ENCODE measurements around the gene STK24. TPM values are rescaled to one million over a fixed set of nuclear protein-coding genes. Genes with fewer than 3 reads are reported as not detected.

The STK24 gene
- total RNA-seq, 6 donors from 2014 or later = 51.3 to 89.8 (median 78.6) TPM

- WGBS, 2 donors = 13 to 15% methylated on average over 7 of the region's 7 CpGs
- Histone ChIP-seq H3K36me3 (peaks cover 4 to 79% (median 44%) of the 10 kb centered on the region in 4 donors), H3K27ac (peak overlapping the region; percentile 35 to 73 (median 46)), H3K4me3 (no peak overlapping the region), H3K9me3 (no peaks in the 10 kb centered on the region), H3K4me1 (peaks cover 6 to 32% (median 15%) of the 10 kb centered on the region in 4 donors), H3K27me3 (no peaks in the 10 kb centered on the region)
- peak; percentile 50 to 80 for ATAC-seq (ENCODE audit: low FRiP score in 2 of 2)
- TF ChIP-seq CTCF (IDR thresholded peaks at IDR 0.05) (no peak), EP300 (IDR thresholded peaks at IDR 0.05) (peak in 1 of 4 donors; percentile 20)
- DNase-seq = no peak
These were observed 122.5 kb downstream of the STK24 start for GRCh38 chr13:98454389-98454881.

DNA sequence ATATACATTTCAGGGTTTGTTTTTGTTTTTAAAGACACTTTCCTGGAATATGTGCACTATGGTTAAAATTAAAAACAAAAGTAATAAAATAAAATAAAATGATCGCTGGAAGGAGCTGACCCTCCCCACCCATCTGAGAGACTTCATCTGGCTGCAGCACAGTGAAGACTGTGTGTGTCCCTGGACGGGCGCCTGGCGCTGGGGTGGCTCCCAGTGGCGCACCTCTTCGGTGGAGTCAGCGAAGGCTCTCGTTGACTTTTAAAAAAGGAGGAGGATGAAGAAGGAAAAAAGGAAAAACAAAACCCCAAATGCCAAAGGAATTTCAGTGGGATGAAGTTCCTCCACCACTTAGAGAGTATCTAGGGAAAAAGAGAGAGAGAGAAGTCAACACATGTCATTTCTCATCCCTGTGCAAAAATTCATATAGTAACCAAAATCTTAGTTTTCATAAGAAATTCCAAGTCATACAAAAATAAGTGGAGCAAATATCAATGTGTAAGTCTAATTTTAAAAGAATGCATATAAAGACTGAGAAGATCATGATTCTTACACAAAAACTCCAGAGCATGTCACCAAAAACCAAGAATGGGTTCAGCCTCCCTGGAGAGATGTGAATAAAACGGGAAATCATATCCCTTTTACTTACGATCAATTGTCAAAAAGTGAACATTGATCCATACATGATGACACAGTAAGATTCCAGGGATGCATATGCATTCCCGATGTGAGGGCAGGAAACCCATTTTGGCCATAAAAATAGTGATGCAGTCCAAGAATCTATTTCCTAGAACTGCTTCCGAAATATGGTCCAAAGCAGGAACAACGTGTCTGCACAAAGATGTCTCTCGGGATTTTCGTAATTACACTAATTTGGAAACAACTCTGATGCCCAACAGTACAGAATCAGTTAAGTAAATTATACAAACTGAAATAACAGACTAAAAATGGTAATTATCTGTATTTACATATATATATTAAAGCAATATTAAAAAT, 123.8 kb downstream of the STK24 start:
- no peak overlapping the region for H3K27ac ChIP-seq
- H3K9me3 ChIP-seq = no peaks in the 10 kb centered on the region
- H3K4me1 ChIP-seq = peaks cover 6 to 22% (median 14%) of the 10 kb centered on the region in 4 donors
- peak in 1 of 2 donors; percentile 77 for DNase-seq
- 78 to 93% methylated on average over 15 of the region's 15 CpGs for WGBS, 2 donors
- H3K36me3 ChIP-seq = peaks cover 8 to 79% (median 40%) of the 10 kb centered on the region in 4 donors
- no peak for TF ChIP-seq POLR2AphosphoS5 (IDR thresholded peaks at IDR 0.05)
- no peak for TF ChIP-seq POLR2A (IDR thresholded peaks at IDR 0.05)
- TF ChIP-seq EP300 (IDR thresholded peaks at IDR 0.05) = no peak
- no peak for TF ChIP-seq CTCF (IDR thresholded peaks at IDR 0.05)
- no peaks in the 10 kb centered on the region for H3K27me3 ChIP-seq
- H3K4me3 ChIP-seq = no peak overlapping the region
- no peak for ATAC-seq (ENCODE audit: low FRiP score in 2 of 2)

DNA sequence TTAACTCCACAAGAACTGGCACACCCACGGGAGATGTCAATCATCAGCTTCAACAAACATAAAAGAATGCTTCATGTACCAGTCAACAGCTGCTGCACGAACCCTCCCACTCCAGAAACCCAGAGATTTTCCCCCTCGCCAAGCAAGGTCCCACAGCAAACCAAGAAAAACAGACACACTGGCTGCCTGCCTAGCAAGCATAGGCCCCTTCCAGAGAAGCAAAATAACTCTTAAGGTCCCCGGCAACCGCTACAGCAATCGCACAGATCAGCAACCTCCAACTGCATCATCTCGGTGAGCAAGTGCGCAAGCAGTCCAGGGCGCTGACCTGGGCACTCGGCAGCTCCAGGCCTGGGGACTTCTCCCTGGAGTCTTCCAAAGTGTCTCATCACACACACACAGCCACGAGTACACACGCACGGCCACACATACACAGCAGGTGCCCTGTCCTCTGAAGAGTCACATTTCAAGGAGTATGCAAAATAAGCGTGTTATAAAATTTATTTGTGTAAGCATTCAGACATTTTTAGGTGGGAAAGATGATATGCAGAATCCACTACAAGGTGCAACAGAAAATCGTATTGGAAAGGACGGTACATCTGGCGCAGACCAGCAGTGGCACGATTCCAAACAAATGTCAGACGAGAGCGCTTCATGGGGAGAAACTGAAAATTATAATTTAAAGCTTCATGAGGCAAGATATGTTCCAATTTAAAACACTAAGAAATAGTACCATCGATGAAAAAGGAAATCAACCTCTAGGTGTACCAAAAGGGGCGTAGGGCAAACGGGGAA, 125.0 kb downstream of the STK24 start:
- 82 to 88% methylated on average over 17 to 23 of the region's 23 CpGs for WGBS, 2 donors
- Histone ChIP-seq H3K4me3 (no peak overlapping the region), H3K9me3 (no peaks in the 10 kb centered on the region), H3K36me3 (peaks cover 13 to 79% (median 40%) of the 10 kb centered on the region in 4 donors), H3K27me3 (no peaks in the 10 kb centered on the region), H3K27ac (peak overlapping the region in 1 of 4 donors; percentile 7), H3K4me1 (peaks cover 6 to 22% (median 13%) of the 10 kb centered on the region in 4 donors)
- no peak for TF ChIP-seq CTCF (IDR thresholded peaks at IDR 0.05)
- ATAC-seq (ENCODE audit: low FRiP score in 2 of 2) (no peak), DNase-seq (peak in 1 of 2 donors; percentile 37)

DNA sequence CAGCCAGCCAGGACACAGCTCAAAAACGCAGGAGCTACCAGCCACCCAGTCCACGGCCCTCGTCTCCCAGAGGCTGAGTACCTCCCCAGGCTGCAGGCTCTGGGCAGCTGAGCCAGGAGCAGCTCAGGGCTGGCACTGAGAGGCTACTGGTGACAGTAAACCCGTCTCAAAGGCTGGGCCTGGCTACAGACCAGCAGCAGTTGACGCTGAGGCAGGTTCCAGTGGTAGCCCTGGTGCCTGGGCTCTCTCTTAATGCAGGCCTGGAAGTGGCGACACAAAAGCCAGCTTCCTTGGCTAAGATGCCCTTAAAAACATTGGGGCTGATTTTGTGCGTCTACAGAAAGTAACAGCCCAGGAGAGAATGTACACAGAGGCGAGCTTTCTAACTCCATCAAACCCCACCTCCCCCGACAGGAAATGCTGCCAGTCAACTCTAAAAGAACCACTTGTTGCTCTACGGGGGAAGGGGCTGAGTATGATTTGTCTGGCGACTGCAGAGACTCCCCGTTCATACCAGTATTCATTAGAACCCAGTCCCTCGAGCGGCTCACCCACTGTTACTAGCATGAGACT, 126.3 kb downstream of the STK24 start:
- no peak for DNase-seq
- no peak for ATAC-seq (ENCODE audit: low FRiP score in 2 of 2)
- Histone ChIP-seq H3K9me3 (no peaks in the 10 kb centered on the region), H3K27ac (peak overlapping the region; percentile 5 to 74 (median 32)), H3K36me3 (peaks cover 13 to 77% (median 37%) of the 10 kb centered on the region in 4 donors), H3K4me3 (no peak overlapping the region), H3K4me1 (peaks cover 6 to 22% (median 13%) of the 10 kb centered on the region in 4 donors), H3K27me3 (no peaks in the 10 kb centered on the region)
- TF ChIP-seq EP300 (IDR thresholded peaks at IDR 0.05) (no peak), POLR2AphosphoS5 (IDR thresholded peaks at IDR 0.05) (no peak), CTCF (IDR thresholded peaks at IDR 0.05) (no peak), POLR2A (IDR thresholded peaks at IDR 0.05) (no peak)
- WGBS, 2 donors = 50 to 70% methylated on average over 12 to 14 of the region's 14 CpGs

All from upper lobe of left lung (tissue), 6 donors.